A673 (cell line): ENCODE results near the gene DIDO1. TPM values are rescaled to one million over a fixed set of nuclear protein-coding genes. Genes with fewer than 3 reads are reported as not detected.

Experiments
- BruUV-seq: library from RNA; stranded (reverse); fragments of 400-500 nt; replicated peaks from 2 replicates; lab custom pipeline; 2021; lab: Mats Ljungman, UMichigan
- CTCF ChIA-PET: fragments of 300-600 bp; sonication (Branson Sonifier 250); formaldehyde crosslinking; loops from one replicate; lab custom pipeline; 2022; ENCODE audit warnings: antibody characterized with exemption; lab: Charles Lee
- POLR2A ChIA-PET: fragments of 300-600 bp; sonication (Branson Sonifier 250); formaldehyde crosslinking; loops from one replicate; lab custom pipeline; 2022; ENCODE audit warnings: antibody characterized with exemption; ENCODE audit not compliant: low non-redundant PET; lab: Charles Lee
- DNase-seq: peaks from one replicate; pipeline ENCODE4 v3.0.0-alpha.2; 2015; ENCODE audit warnings: low spot score
- H3K27ac ChIP-seq: fragments of 200-600 bp; sonication (generic); 2 replicates; pipeline ENCODE4 v1.5.1; 2016; ENCODE audit warnings: mixed run types, low read depth, mild to moderate bottlenecking, mixed read lengths, antibody characterized with exemption, low read length; ENCODE audit not compliant: poor library complexity, severe bottlenecking
- H3K27me3 ChIP-seq: fragments of 200-600 bp; sonication (generic); replicated peaks from 2 replicates; pipeline ENCODE4 v1.6.1; 2017; ENCODE audit warnings: mixed run types, low read depth, mild to moderate bottlenecking, mixed read lengths, antibody characterized with exemption, low read length; ENCODE audit not compliant: insufficient read depth, poor library complexity
- H3K36me3 ChIP-seq: fragments of 200-600 bp; sonication (generic); 2 replicates; pipeline ENCODE4 v1.6.1; 2016; ENCODE audit warnings: mixed run types, mild to moderate bottlenecking, mixed read lengths, antibody characterized with exemption, low read length; ENCODE audit not compliant: insufficient read depth, poor library complexity, severe bottlenecking
- H3K4me1 ChIP-seq: fragments of 200-600 bp; sonication (generic); 2 replicates; pipeline ENCODE4 v1.6.1; 2017; ENCODE audit warnings: mixed run types, mild to moderate bottlenecking, mixed read lengths, antibody characterized with exemption, low read length; ENCODE audit not compliant: insufficient read depth, poor library complexity, severe bottlenecking
- H3K4me3 ChIP-seq: fragments of 200-600 bp; sonication (generic); 2 replicates; pipeline ENCODE4 v1.5.1; 2016; ENCODE audit warnings: low read depth, mixed run types, mild to moderate bottlenecking, mixed read lengths, low read length; ENCODE audit not compliant: poor library complexity, severe bottlenecking
- H3K9me3 ChIP-seq: fragments of 200-600 bp; sonication (generic); 2 replicates; pipeline ENCODE4 v1.6.1; 2016; ENCODE audit warnings: mixed run types, low read depth, mild to moderate bottlenecking, mixed read lengths, antibody characterized with exemption, low read length; ENCODE audit not compliant: poor library complexity, severe bottlenecking
- EZH2 ChIP-seq: fragments of 200-600 bp; sonication (generic); IDR thresholded peaks from 2 replicates; pipeline ENCODE4 v1.6.1; 2017; ENCODE audit warnings: borderline replicate concordance, low read depth, mild to moderate bottlenecking, mixed read lengths, antibody characterized with exemption, low read length; ENCODE audit not compliant: poor library complexity, severe bottlenecking
- intact Hi-C: fragments of 100-400 bp; cut with micrococcal nuclease; formaldehyde crosslinking; loops from one replicate; pipeline ENCODE4 v1.10.0; 2022; ENCODE audit not compliant: unreplicated experiment
- total RNA-seq: library from RNA; stranded (reverse); gene quantifications from 2 replicates; pipeline ENCODE4 v1.2.3, GENCODE V29; 2021
- TF ChIP-seq, protein P1 (sequence below): fragments of 300-800, 200-600 bp; sonication (generic); conservative IDR thresholded peaks from 2 replicates; pipeline ENCODE4 v1.5.1; 2017; ENCODE audit warnings: low read depth, mild to moderate bottlenecking, antibody characterized with exemption, low read length, moderate library complexity, mixed read lengths

The DIDO1 gene
- total RNA-seq, 1 experiment from 2014 or later: 64.4 TPM

GRCh38 chr20:62864207-62864606 is 62.1 kb downstream of the DIDO1 start:
- Histone ChIP-seq H3K36me3 (peaks cover 2% of the 10 kb centered on the region), H3K27ac (no peak overlapping the region), H3K27me3 (no peaks in the 10 kb centered on the region), H3K4me3 (no peak overlapping the region), H3K9me3 (no peaks in the 10 kb centered on the region), H3K4me1 (peaks cover 10% of the 10 kb centered on the region)
- BruUV-seq: no TSS peak
- TF ChIP-seq, protein P1, sequence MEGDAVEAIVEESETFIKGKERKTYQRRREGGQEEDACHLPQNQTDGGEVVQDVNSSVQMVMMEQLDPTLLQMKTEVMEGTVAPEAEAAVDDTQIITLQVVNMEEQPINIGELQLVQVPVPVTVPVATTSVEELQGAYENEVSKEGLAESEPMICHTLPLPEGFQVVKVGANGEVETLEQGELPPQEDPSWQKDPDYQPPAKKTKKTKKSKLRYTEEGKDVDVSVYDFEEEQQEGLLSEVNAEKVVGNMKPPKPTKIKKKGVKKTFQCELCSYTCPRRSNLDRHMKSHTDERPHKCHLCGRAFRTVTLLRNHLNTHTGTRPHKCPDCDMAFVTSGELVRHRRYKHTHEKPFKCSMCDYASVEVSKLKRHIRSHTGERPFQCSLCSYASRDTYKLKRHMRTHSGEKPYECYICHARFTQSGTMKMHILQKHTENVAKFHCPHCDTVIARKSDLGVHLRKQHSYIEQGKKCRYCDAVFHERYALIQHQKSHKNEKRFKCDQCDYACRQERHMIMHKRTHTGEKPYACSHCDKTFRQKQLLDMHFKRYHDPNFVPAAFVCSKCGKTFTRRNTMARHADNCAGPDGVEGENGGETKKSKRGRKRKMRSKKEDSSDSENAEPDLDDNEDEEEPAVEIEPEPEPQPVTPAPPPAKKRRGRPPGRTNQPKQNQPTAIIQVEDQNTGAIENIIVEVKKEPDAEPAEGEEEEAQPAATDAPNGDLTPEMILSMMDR: no peak
- no peak for TF ChIP-seq EZH2
- ChIA-PET POLR2A (no interaction called here), CTCF (no interaction called here)
- intact Hi-C loops: no loop called here
- DNase-seq: no peak

- DNase-seq: peak; percentile 84
- Histone ChIP-seq H3K4me3 (peak within 1 kb of the TSS; percentile 70), H3K4me1 (peaks cover 10% of the 10 kb centered on the region), H3K36me3 (peaks cover 12% of the 10 kb centered on the region), H3K27ac (peak within 1 kb of the TSS; percentile 59), H3K9me3 (no peaks in the 10 kb centered on the region), H3K27me3 (no peaks in the 10 kb centered on the region)
- ChIA-PET POLR2A (no interaction called here), CTCF (interaction anchor here (0.6 kb wide), 1 partner anchor 57 kb away, joined by 4 read pairs; no protein-coding TSS in a partner anchor)
- TF ChIP-seq, protein P1: no peak
- TF ChIP-seq EZH2: no peak
- intact Hi-C loops: no loop called here
- no TSS peak for BruUV-seq
Measured at GRCh38 chr20:62861726-62862336, 64.5 kb downstream of the DIDO1 start, which contains the start of gene TCFL5. TSS of gene TCFL5 (minus strand) at chr20:62861822. CDS start at chr20:62861670, 152 bp downstream.

- H3K36me3 ChIP-seq: peaks cover 17% of the 10 kb centered on the region
- H3K9me3 ChIP-seq: no peaks in the 10 kb centered on the region
- CTCF ChIA-PET: no interaction called here
- no peaks in the 10 kb centered on the region for H3K27me3 ChIP-seq
- peak overlapping the region; percentile 70 for H3K4me3 ChIP-seq
- DNase-seq: peak; percentile 51
- H3K4me1 ChIP-seq: peaks cover 10% of the 10 kb centered on the region
- intact Hi-C loops: no loop called here
- POLR2A ChIA-PET: no interaction called here
- no TSS peak for BruUV-seq
- no peak for TF ChIP-seq EZH2
- TF ChIP-seq, protein P1: no peak
- H3K27ac ChIP-seq: peak overlapping the region; percentile 59
Measured at GRCh38 chr20:62860924-62861691, 65.2 kb downstream of the DIDO1 start.
